ENCODE measurements around the gene DPYSL3. TPM values are rescaled to one million over a fixed set of nuclear protein-coding genes. Genes with fewer than 3 reads are reported as not detected.

Gene DPYSL3
- total RNA-seq, 1 experiment from 2014 or later: 24.8 TPM

DNA sequence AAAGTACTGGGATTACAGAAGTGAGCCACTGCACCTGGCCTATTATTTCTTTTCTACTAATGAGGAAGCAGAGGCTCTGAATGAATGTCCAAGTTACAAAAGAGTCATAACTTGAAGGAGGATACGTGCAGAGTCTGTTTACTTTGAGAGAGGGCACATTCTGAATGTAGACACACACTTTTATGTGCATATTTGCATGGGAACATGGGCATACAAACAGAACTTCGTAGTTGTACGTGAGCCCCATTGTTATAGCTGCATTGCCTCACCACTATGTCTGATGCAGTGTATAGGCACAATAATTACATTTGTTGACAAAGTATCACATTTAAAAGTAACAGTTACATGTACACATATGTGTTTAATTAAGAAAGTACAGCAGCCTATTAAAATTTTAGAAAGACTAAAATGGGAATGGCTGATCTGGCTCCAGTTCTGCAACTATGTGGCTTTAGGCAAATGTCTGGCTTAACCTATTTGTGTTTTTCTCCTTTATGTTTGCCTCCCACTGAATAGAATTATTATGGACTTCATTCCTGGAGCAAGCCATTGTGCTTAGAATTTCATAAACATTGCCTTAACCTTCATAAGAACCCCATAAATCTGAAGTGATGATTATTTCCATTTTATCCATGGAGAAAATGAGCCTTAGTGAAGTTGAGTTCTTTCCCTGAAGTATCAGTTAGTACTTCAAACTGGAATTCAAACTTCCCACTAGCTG is 3.0 kb upstream of the DPYSL3 start:
- no peak overlapping the region for H3K27ac ChIP-seq (ENCODE audit: low read depth, low read length, poor library complexity, severe bottlenecking)
- DNase-seq (ENCODE audit: low spot score): no peak

DNA sequence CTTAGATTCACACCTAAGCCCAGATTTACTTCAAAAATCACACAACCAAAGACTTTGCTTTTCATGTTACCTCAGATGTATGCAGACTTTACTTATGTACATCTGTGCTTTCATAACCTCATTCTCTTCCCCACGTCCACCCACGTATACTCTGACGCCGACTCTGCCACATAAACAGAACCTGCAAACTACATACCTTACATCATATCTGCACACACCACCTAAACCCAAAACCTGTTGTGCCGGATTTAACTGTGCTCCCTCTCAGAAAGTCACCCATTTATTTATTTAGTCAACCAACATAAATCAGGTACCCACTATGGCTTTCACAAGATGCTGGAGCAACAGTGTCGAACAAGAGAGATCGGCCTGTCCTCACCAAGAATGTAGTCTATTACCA is 1.0 kb upstream of the DPYSL3 start:
- ChIA-PET CTCF (no interaction called here), POLR2A (ENCODE audit: low non-redundant PET) (no interaction called here)
- H3K27me3 ChIP-seq (replicated peaks; ENCODE audit: insufficient read depth, low read depth, low read length, poor library complexity): no peaks in the 10 kb centered on the region
- intact Hi-C loops (cut with micrococcal nuclease; ENCODE audit: unreplicated experiment): loop anchor here (5.0 kb wide), 1 partner anchor 46 kb away; no protein-coding TSS in a partner anchor
- no peaks in the 10 kb centered on the region for H3K36me3 ChIP-seq (ENCODE audit: insufficient read depth, low read length, poor library complexity, severe bottlenecking)
- H3K27ac ChIP-seq (ENCODE audit: low read depth, low read length, poor library complexity, severe bottlenecking): no peak overlapping the region
- BruUV-seq (replicated peaks): no TSS peak
- no peaks in the 10 kb centered on the region for H3K9me3 ChIP-seq (ENCODE audit: low read depth, low read length, poor library complexity, severe bottlenecking)
- no peak overlapping the region for H3K4me3 ChIP-seq (ENCODE audit: low read depth, low read length, poor library complexity, severe bottlenecking)
- TF ChIP-seq, protein P1, sequence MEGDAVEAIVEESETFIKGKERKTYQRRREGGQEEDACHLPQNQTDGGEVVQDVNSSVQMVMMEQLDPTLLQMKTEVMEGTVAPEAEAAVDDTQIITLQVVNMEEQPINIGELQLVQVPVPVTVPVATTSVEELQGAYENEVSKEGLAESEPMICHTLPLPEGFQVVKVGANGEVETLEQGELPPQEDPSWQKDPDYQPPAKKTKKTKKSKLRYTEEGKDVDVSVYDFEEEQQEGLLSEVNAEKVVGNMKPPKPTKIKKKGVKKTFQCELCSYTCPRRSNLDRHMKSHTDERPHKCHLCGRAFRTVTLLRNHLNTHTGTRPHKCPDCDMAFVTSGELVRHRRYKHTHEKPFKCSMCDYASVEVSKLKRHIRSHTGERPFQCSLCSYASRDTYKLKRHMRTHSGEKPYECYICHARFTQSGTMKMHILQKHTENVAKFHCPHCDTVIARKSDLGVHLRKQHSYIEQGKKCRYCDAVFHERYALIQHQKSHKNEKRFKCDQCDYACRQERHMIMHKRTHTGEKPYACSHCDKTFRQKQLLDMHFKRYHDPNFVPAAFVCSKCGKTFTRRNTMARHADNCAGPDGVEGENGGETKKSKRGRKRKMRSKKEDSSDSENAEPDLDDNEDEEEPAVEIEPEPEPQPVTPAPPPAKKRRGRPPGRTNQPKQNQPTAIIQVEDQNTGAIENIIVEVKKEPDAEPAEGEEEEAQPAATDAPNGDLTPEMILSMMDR (conservative IDR thresholded peaks at IDR 0.05; ENCODE audit: low read depth, low read length): no peak
- no peak for TF ChIP-seq EZH2 (IDR thresholded peaks at IDR 0.05; ENCODE audit: borderline replicate concordance, low read depth, low read length, poor library complexity, severe bottlenecking)
- no peak for DNase-seq (ENCODE audit: low spot score)
- peaks cover 20% of the 10 kb centered on the region for H3K4me1 ChIP-seq (ENCODE audit: insufficient read depth, low read length, poor library complexity, severe bottlenecking)

More for the DNA sequence above, 3.0 kb upstream of the DPYSL3 start:
- no TSS peak for BruUV-seq (replicated peaks)
- TF ChIP-seq, protein P1 (conservative IDR thresholded peaks at IDR 0.05; ENCODE audit: low read depth, low read length): no peak
- no peak for TF ChIP-seq EZH2 (IDR thresholded peaks at IDR 0.05; ENCODE audit: borderline replicate concordance, low read depth, low read length, poor library complexity, severe bottlenecking)
- POLR2A ChIA-PET (ENCODE audit: low non-redundant PET): no interaction called here
- Histone ChIP-seq H3K36me3 (ENCODE audit: insufficient read depth, low read length, poor library complexity, severe bottlenecking) (no peaks in the 10 kb centered on the region), H3K4me1 (ENCODE audit: insufficient read depth, low read length, poor library complexity, severe bottlenecking) (peaks cover 20% of the 10 kb centered on the region), H3K27me3 (replicated peaks; ENCODE audit: insufficient read depth, low read depth, low read length, poor library complexity) (no peaks in the 10 kb centered on the region), H3K9me3 (ENCODE audit: low read depth, low read length, poor library complexity, severe bottlenecking) (no peaks in the 10 kb centered on the region), H3K4me3 (ENCODE audit: low read depth, low read length, poor library complexity, severe bottlenecking) (no peak overlapping the region)
- CTCF ChIA-PET: no interaction called here
- intact Hi-C loops (cut with micrococcal nuclease; ENCODE audit: unreplicated experiment): loop anchor here (5.0 kb wide), 1 partner anchor 44 kb away; no protein-coding TSS in a partner anchor

DNA sequence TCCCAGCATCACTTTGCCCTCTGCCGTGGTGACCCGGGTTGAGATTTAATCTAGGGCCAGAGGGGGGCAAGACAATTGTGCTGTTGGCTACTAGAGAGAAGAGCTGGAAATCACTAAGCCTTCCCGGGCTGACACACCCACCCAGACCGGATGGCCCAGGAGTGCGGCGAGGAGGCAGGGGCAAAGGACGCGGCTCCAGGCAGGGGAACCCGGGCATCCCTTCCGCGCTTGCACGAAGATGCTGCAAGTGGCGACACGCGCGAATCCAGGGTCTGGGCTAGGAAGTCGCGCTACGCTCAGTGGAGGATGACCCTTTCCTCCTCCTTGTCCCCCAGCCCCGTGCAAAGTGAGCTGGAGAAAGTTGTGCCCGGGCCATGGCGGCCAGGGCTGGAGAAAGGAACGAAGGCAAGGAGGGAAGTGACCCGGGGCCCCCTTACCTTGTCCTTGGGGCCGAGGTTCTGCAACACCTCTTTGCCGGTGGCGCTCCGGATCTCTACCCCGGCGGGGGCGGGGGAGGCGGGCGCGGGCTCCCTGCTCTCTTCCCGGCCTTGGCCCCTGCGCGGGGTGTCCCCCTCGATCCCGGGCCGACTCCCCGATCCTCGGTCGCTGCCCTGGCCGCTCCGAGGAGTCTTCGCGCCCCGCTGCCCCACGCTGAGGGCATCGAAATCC is 693 bp downstream of the DPYSL3 start:
- no TSS peak for BruUV-seq (replicated peaks)
- Histone ChIP-seq H3K9me3 (ENCODE audit: low read depth, low read length, poor library complexity, severe bottlenecking) (no peaks in the 10 kb centered on the region), H3K27me3 (replicated peaks; ENCODE audit: insufficient read depth, low read depth, low read length, poor library complexity) (no peaks in the 10 kb centered on the region), H3K36me3 (ENCODE audit: insufficient read depth, low read length, poor library complexity, severe bottlenecking) (no peaks in the 10 kb centered on the region), H3K27ac (ENCODE audit: low read depth, low read length, poor library complexity, severe bottlenecking) (peak overlapping the region; percentile 72), H3K4me3 (ENCODE audit: low read depth, low read length, poor library complexity, severe bottlenecking) (peak overlapping the region; percentile 61), H3K4me1 (ENCODE audit: insufficient read depth, low read length, poor library complexity, severe bottlenecking) (peaks cover 22% of the 10 kb centered on the region)
- no peak for DNase-seq (ENCODE audit: low spot score)
- ChIA-PET CTCF (interaction anchor here (0.6 kb wide), 1 partner anchor 331 kb away, joined by 6 read pairs; no protein-coding TSS in a partner anchor), POLR2A (ENCODE audit: low non-redundant PET) (interaction anchor here (0.5 kb wide), 1 partner anchor 50 kb away, joined by 4 read pairs; no protein-coding TSS in a partner anchor)
- TF ChIP-seq, protein P1 (conservative IDR thresholded peaks at IDR 0.05; ENCODE audit: low read depth, low read length): no peak
- TF ChIP-seq EZH2 (IDR thresholded peaks at IDR 0.05; ENCODE audit: borderline replicate concordance, low read depth, low read length, poor library complexity, severe bottlenecking): no peak
- intact Hi-C loops (cut with micrococcal nuclease; ENCODE audit: unreplicated experiment): no loop called here
